GM18858 (cell line): ENCODE data around the gene WDR44.
"Not testable (repeated sequence)": the region's sequence is repeated elsewhere in the genome, so short reads cannot be mapped to it uniquely, and the experiment has no call there.

ENCODE experiments used
- ATAC-seq: cut with Tn5 transposase; IDR thresholded peaks from one replicate; pipeline ENCODE4 v1.9.1; 2021; ENCODE audit not compliant: unreplicated experiment

WDR44 gene

DNA sequence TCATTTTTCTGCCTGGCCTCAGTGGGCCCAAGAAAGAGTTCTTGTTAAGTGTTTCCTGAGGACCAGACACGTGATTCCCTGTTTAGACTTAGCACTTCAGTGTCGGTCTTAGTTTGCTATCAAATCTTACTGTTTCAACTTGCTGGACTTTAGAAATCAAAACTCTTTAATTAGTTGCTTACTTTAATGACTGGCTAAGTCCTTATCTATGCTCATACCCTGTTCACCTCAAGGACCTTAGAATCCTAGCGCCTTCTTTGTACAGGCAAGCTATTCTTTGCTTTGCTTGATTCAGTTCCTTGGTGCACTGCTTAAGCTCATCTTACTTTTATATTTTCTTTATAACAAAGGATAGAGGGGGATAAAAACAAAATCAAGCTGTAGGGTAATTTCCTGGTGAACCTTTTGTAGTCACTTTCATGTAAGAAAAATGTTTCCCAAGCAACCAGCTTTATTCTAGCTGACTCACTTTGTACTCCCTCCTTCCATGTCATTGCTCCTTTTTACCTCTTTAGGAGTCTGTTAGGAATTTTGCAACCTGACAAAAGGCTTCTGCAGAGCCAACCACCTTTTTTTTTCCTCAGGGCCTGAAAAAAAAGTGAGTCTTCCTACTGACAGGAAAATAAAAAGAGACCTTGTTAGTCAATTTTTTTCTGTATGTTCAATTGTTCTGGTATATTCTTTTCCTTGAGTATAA, 14.7 kb downstream of the WDR44 start:
- no peak for ATAC-seq

DNA sequence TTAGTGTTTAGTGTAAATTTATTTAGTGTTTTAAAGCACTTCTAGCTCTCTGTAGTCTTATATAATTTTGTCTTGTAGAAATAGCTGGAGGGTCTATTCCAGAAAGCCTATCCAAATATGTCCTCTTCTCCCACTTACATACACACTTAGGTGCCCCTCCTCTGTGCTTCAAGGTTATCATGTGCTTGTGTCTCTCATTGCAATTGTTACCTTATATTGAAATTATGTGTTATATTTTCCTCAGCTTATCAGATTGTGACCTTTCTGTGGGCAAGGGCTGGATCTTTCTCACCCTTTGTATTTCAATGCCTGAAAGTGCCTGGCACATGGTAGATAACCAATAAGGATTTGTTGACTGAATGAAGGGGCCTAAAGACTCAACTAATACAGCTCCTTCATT, 18.4 kb downstream of the WDR44 start:
- ATAC-seq = no peak

DNA sequence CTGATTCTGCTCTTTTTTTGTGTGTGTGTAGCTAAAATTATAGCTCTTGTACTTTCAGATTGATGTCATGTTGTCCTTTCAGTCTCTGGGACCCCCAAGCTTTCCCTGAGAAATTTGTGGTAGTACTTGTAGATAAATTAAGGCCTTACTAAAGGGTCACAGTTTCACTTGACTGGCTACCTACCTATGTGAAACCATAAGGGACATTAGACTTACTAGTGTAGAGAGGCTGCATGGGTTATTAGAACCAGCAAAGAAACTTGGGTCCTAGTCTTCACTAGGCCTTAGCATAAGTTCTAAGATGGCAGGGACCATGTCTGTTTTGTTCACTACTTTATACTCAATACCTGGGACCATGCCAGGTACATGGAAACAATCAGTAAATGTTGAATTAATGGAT, 21.4 kb downstream of the WDR44 start:
- ATAC-seq = no peak

DNA sequence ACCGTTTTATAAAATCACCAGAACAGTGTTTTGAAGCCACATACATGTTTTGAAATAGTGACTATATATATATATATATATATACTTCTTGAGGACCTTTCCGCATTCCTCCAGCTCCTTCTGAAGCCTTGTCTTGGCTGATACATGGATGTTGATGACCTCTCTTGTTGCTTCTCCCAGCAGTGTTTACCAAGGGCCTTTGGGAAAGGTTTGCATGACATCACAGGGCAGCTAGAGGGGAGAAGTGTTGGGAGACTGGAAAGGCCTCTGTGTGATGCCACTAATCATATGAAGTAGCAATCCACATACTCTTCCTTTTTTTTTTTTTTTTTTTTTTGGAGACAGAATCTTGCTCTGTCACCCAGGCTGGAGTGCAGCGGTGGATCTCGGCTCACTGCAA, 22.5 kb downstream of the WDR44 start:
- ATAC-seq = no peak

DNA sequence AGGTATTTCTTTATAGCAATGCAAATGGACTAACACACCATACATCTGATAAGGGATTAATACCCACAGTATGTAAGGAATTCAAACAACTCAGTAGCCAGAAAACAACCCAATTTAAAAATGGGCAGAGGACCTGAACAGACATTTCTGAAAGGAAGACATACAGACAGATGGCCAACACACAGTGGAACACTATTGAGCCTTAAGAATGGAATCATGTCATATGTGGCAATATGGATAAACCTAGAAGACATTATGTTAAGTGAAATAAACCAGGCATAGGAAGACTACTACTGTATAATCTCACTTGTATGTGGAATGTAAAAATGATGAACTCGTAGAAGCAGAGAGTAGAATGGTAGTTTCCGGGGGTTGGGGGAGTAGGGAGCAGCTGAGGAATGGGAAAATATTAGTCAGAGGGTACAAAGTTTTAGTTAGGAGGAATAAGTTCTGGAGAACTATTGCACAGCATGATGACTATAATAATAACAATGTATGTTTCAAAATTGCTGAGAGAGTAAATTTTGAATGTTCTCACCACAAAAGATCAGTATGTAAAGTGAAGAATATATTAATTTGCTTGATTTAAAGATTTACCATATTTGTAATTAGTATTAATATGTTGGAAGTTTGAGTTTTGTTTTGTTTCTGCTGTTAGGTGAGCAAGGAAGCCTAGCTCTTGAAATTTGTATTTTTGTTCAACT, 25.2 kb downstream of the WDR44 start:
- ATAC-seq = no peak

DNA sequence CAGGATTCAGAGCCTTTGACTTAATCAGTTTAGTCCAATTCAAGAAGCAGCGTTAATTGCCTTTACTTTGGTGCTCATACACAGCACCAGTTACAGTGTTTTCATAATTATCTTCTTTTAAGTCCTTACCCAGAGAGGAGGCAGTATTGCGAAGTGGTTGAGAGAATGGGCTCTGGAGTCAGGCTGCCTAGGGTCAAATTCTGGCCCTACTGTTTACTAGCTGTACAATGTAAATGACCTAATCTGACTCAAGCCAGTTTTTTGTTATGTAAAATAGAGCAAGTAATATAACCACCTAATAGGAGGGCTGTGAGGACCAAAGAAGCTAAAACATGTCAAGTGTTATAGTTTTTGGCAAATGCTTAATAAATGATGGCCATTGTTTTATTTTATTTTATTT, 27.6 kb downstream of the WDR44 start:
- ATAC-seq = no peak

DNA sequence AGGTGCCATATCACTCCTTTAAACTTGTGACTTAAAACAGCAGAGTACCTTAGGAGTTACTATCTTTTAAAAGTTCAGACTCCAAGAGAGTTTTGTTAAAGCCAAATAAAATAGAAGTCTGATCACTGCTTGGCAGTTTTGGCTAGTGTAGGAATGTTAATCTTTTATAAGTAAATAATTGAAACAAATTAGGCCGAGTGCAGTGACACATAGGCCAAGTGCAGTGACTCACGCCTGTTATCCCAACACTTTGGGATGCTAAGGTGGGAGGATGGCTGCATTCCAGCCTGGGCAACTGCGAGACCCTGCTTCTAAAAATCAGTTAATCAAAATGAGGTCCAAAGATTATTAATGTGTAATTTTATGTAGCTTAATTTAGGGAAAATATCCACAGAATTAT, 37.2 kb downstream of the WDR44 start:
- no peak for ATAC-seq

DNA sequence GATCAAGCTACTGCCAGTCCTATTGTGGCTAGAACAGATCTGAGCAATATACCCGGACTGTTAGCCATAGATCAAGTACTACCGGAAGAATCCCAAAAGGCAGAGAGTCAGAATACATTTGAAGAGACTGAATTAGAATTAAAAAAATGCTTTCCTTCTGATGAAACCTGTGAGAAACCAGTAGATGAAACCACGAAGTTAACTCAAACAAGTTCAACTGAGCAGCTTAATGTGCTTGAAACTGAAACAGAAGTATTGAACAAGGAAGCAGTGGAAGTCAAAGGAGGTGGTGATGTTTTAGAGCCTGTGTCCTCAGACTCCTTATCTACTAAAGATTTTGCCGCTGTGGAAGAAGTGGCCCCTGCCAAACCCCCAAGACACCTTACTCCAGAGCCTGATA, 46.8 kb downstream of the WDR44 start:
- no peak for ATAC-seq

DNA sequence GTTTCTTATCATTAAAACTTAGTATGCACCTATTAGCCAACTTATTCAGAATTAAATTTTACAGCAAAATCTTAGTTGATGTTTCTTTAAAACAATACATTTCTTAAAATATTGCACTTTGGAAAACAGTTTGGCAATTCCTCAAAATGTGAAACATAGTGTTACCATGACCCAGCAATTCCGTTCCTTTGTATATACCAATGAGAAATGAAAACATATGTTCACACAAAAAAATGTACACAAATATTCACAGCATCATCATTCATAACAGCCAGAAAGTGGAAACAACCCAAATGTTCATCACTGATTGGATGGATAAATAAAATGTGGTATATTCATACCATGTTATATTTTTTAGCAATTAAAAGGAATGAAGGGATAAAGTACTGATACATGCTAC, 50.2 kb downstream of the WDR44 start:
- no peak for ATAC-seq

DNA sequence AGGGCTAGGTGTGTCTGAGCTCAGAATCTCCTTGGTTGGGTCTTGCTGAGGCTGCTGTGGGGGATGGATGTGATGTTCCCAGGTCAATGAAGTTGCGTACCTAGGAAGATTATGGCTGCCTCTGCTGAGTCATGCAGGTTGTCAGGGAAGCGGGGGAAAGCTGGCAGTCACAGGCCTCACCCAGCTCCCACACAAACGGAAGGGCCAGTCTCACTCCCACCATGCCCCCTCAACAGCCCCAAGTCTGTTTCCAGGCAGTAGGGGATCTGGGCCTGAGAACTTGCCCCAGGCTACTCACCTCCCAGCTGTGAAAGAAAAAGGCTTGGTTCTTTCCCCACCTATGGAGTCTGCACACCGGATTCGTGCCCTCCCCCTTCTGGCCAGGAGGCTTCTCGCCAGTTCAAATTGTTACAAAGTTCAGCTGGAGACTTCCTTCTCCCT, 72.9 kb downstream of the WDR44 start:
- ATAC-seq = no peak

DNA sequence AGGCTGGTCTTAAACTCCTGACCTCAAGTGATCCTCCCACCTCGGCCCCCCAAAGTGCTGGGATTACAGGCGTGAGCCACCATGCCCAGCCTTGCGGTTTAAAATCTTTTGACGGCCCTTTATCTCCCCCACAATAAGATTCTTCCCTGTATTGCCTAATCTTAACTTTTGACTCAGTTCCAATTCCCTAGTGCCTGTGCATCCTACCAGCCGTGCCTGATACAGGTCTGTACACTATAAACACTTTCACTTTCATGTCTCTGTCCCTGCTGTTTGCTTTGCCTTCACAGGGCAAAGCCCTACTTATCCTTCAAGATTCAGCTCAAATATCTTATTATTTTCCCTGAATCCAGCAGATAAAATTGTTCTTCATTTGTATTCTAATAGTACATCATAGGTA, 74.6 kb downstream of the WDR44 start:
- peak; percentile 43 for ATAC-seq

DNA sequence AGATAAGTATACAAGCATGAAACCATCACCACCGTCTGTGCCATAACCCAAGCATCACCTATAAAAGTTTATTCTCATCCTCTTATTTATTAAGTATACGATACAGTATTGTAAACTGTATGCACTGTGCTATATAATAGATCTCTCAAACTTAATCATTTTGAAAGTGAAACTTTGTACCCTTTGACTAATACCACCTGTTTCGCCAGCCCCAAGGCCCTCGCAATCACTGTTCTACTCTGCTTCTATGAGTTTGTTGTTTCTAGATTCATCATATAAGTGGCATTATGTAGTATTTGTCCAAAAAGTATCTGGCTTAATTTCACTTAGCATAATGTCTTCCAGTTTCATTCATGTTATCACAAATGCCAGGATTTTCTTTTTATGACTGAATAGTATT, 77.7 kb downstream of the WDR44 start:
- ATAC-seq = peak; percentile 96

DNA sequence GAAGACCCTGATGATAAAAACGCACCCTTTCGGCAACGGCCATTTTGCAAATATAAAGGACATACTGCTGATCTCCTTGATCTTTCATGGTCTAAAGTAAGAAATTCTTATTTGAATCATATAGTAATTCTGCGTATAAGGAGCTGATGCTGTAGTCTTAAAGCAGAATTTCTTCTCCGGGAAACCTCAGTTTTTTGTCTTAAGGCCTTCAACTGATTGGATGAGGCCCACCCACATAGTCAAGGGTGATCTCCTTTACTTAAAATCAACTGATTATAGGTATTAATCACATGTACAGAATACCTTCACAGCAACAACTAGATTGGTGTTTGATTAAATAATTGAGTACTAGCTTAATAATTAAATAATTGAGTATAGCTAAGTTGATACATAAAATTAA, 86.9 kb downstream of the WDR44 start:
- no peak for ATAC-seq

DNA sequence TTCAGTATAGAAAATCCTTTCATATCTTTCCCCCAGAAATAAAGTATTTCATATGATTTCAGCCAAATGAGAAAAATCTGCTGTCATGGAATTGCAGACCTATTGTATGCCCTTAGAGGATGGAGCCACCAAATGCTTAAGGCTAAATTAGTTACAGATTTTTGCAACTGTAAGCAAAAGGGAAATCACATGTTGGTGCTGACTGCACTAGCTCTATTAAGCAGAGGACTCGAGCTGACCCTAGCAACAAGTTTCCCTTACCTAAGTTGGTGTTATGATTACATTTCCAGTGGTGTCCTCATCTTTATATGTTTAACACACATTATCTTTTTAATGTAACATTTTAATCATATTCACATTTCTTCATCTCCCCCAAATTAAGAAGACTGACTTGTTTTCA, 91.4 kb downstream of the WDR44 start:
- ATAC-seq = no peak

DNA sequence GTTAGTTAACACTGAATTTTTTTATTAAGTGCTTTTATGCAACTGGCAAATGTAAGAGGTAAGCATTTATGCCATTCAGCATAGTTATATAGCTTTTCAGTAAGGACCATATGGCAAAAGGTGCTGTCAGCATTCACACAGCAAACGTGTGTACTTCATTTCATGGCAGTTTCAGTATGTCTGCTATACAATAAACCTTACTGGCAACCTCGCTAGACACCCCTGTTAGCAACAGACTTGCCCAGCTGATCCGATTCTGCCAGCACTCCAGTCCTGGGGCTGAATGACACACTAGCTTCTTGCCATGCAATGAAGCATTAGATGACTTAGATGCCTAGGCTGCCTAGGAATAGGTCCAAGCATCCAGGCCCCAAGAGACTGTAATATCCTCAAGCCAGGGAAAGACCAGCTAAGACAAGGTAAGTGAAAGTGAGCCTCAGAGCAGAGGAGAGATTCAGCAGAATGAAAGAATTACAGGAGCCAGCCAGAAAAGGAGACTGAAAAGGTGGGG, 102.4 kb downstream of the WDR44 start:
- no peak for ATAC-seq

DNA sequence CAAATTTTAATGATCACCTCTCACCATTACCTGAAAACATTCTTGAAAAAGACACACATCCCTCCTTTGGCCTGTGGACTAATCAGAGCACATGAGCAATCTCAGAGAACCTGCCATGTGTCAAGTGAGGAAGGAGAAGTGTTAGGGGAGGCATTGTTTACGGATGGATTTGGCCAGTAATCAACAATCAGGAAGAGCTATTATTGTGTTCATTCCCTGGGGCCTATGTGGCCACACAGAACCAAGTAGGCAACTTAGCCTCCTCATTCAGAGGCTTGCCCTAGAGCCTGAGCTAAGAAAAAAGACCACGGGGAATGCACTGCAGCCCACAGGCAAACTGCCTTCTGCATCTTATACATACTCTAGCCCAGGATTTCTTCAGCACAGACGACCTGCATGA, 109.1 kb downstream of the WDR44 start:
- ATAC-seq = no peak

DNA sequence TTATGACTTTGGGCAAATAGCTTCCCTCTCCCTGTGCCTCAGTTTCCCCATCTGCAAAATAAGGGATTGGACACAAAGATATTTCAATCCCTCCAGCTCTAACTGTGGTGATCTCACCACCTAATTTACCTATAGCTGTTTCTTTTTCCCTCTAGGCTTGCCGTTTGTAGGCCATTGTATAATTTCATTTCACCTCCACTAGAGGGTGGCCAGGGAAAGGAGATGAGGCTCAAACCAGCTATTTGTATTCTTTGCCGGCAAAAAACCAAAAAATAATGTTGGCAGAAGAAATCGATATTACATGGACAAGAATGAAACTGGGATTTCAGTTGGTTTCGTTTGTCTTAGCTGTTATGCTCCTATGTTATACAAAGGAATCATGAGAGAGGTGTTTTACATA, 113.6 kb downstream of the WDR44 start:
- ATAC-seq = peak; percentile 57

DNA sequence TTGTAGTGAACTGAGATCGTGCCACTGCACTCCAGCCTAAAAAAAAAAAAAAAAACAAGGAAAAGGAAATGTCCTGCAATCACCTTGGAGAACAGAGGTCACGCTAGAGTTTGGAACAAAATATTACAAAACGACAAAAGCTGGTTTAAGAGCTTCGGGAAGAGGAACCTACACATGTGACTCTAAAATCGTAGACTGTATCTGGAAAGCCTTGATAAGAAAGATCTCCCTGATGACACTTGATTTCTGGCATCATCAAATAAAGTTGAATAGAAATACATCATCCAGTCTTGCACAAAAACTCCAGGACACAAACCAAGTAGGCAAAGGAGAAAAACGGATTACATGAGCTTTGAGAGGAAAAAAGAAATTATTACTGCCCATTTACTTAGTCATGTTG, 118.6 kb downstream of the WDR44 start:
- ATAC-seq = no peak

DNA sequence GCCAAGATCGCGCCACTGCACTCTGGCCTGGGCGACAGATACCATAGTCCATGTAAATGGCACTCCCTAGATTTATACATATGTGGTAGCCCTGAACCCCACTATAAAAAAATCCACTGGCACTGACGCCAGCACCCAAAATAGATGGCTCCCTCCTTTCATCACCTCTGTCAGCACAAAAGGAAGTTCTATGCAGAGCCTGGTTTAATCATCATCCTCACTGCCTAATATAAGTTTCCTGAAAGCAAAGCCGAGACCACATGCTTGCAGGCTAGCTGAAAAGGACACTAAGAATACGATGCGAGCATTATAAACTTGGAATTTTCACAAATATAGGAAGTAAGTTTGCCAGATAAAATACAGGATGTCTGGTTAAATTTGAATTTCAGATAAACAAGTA, 122.2 kb downstream of the WDR44 start:
- ATAC-seq = no peak

DNA sequence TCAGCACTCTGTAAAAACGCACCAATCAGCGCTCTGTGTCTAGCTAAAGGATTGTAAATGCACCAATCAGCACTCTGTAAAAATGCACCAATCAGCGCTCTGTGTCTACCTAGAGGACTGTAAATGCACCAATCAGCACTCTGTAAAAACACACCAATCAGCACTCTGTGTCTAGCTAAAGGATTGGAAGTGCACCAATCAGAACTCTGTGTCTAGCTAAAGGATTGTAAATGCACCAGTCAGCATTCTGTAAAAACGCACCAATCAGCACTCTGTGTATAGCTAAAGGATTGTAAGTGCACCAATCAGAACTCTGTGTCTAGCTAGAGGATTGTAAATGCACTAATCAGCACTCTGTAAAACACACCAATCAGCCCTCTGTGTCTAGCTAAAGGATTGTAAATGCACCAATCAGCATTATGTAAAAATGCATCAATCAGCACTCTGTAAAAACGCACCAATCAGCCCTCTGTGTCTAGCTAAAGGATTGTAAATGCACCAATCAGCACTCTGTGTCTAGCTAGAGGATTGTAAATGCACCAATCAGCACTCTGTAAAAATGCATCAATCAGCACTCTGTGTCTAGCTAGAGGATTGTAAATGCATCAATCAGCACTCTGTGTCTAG, 124.9 kb downstream of the WDR44 start:
- not testable (repeated sequence) for ATAC-seq

DNA sequence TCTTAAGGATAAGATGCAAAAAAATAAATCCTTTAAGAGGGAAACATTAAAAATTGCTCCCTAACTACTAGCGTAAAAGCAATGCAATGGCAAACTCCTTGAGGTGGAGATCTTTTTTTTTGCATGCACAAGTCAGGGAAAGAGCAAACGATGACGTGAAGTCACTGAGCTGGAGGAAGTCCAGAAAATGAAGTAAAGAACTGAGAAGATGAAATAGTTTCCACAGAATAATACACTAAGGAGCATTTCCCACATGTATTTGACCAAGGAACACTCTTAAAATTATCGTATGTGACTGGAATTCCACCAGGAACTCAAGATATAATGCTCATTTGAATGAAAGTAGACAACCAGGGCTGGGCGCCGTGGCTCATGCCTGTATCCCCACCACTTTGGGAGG, 128.7 kb downstream of the WDR44 start:
- ATAC-seq = no peak

DNA sequence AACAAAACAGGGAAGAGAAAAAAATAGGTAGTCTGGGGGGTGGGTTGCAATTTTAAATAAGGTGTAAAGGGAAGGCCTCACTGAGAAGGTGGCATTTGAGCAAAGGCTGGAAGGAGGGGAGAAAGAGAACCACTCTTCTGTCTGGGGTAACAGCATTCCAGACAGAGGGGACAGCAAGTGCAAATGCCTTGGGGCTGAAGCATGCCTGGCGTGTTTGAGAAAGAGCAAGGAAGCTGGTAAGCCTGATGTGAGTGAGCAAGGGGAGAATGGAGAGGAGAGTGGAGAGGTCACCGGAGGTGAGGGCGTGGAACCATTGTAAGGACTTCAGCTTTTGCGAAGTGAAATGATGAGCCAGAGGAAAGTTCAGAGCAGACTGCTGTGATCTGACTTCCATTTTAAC, 130.0 kb downstream of the WDR44 start:
- ATAC-seq = no peak
